NCI-H1417 treated with DMSO at 0.1 percent for 48 hours (cell line): ENCODE measurements around the gene CDC42SE2.
"Not testable (repeated sequence)": the region's sequence is repeated elsewhere in the genome, so short reads cannot be mapped to it uniquely, and the experiment has no call there.

Experiments
- DNase-seq: peaks from one replicate; lab custom pipeline; 2025; lab: John Stamatoyannopoulos, UW

The CDC42SE2 gene

GRCh38 chr5:131366428-131366827 is 102.6 kb downstream of the CDC42SE2 start:
- no peak for DNase-seq

- no peak for DNase-seq
Observed at GRCh38 chr5:131367219-131367860, 103.5 kb downstream of the CDC42SE2 start.

DNA sequence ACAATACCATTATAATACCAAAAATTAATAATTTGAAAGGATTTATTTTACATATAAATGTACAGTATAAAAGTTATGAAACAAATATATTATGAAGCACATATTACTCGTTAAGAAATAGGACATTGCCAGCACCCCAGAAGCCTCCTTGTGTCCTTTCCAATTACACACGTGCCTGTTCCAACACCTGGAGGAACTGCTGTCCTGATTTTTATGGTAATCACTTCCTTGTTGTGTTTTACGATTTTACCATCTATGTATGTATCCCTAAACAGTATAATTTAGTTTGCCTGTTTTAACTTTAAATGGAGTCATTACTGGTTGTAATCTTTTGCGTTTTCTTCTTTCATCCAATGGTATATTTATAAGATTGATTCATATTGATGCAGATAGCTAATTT is 105.0 kb downstream of the CDC42SE2 start:
- no peak for DNase-seq

- DNase-seq: no peak
Observed at GRCh38 chr5:131369558-131369957, 105.7 kb downstream of the CDC42SE2 start.

DNA sequence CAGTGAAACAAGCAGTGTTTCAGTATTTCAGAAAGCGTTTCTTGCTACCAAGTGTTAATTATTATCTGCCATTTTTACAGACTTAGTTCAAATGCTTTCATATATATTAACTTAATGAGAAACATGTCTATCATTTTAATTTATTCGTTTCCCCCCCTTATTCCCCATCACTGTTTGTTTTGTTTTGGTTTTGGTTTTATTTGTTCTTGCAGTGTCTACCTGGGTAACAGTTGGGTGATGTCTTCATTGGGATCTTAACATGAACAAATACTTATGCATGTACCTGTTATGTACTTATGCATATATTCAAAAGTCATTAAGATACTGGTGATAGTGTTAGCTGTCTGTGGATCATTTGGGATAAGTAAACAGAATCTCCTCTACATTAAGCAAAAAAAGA is 108.0 kb downstream of the CDC42SE2 start:
- DNase-seq: no peak

- no peak for DNase-seq
Observed at GRCh38 chr5:131373265-131373664, 109.4 kb downstream of the CDC42SE2 start.

GRCh38 chr5:131375351-131375750 is 111.5 kb downstream of the CDC42SE2 start:
- no peak for DNase-seq

- DNase-seq: no peak
Observed at GRCh38 chr5:131377346-131377745, 113.5 kb downstream of the CDC42SE2 start.

- DNase-seq: no peak
Observed at GRCh38 chr5:131377785-131378325, 114.0 kb downstream of the CDC42SE2 start.

GRCh38 chr5:131378721-131379541 is 115.1 kb downstream of the CDC42SE2 start:
- DNase-seq: no peak

GRCh38 chr5:131379723-131380122 is 115.9 kb downstream of the CDC42SE2 start:
- DNase-seq: no peak

DNA sequence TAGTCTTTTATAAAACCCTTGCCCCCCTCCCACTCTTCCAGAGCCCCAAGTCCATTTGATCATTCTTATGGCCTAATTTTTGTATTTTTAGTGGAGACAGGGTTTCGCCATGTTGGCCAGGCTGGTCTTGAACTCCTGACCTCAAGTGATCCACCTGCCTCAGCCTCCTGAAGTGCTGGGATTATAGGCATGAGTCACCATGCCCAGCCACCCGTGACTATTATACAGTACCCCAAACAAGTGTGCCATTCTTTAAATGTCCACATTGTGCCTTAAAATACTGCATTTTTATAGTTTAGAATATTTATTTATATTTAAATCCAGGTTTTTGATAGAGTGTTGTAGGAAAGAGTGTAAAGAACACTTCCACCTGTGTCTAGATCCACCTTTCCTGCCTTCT is 116.4 kb downstream of the CDC42SE2 start:
- DNase-seq: not testable (repeated sequence)

DNA sequence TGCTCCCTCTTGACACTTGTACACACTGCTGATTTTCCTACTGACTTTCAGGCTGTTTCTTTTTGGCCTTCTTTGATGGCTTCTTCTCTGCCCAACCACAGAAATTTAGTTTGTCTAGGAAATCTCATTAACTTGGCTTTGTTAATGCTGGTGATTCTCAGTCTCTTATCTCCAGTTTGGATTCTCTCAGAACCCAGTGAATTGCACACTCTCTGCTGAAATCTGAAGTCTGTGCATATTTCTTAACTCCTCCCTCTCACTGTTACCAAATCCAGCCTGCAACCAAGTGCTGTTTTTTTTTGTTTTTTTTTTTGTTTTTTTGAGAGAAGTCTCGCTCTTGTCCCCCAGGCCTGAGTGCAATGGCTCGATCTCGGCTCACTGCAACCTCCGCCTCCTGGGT is 117.2 kb downstream of the CDC42SE2 start:
- no peak for DNase-seq

DNA sequence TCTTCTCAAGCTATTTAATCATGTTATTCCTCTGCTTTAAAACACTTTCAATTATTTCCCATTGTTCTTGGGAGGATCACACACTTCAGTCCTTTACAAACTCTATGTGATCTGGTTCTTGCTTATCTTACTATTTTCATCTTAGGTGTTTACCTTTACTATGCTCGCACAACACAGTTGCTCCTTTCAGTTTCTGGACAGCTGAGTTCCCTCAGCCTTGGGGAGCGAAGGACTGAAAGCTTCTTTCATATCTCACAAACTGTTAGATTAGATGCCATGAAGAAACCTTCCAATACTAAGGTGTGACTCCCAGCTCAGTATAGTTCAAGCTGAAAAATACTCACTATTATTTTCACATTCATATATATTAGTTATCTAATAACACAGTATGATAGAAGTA is 117.9 kb downstream of the CDC42SE2 start:
- no peak for DNase-seq

GRCh38 chr5:131382407-131383395 is 118.8 kb downstream of the CDC42SE2 start:
- DNase-seq: no peak

- no peak for DNase-seq
Observed at GRCh38 chr5:131384173-131384572, 120.3 kb downstream of the CDC42SE2 start.

DNA sequence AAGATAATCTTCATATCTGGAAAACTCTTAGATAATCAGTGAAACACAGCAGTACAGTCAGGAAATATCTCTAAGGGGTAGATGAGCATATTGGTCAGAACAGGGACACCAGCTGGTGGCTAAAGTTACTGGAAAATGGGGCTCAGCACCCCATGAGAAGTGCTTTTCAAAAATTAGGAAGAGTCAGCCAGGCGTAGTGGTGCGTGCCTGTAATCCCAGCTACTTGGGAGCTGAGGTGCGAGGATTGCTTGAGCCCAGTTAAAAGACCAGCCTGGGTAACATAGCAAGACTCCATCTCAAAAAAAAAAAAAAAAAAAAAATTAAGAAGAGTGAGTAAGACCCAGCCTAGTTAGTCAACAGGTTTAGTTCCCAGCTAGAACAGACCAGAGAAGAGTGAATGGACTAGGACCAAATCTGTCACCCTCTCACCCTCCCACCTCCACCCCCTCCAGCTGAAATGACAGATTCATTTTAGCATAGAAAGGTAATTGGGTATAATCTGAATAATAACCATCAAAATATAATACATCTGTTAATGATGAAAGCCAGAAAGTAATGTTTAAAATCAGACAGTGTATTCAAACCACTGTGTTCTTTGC is 120.9 kb downstream of the CDC42SE2 start:
- DNase-seq: no peak

- DNase-seq: no peak
Observed at GRCh38 chr5:131386124-131386523, 122.3 kb downstream of the CDC42SE2 start.

GRCh38 chr5:131386779-131387178 is 122.9 kb downstream of the CDC42SE2 start:
- peak; percentile 1 for DNase-seq

- no peak for DNase-seq
Observed at GRCh38 chr5:131387255-131387654, 123.4 kb downstream of the CDC42SE2 start.

- DNase-seq: no peak
Observed at GRCh38 chr5:131389096-131389868, 125.4 kb downstream of the CDC42SE2 start.
